ENCODE measurements around the gene PKP1. TPM values are rescaled to one million over a fixed set of nuclear protein-coding genes. Genes with fewer than 3 reads are reported as not detected.
A peak's percentile ranks its signal among the peaks of the same experiment; 100 is the strongest.
"Not testable (repeated sequence)": the region's sequence is repeated elsewhere in the genome, so short reads cannot be mapped to it uniquely, and the experiment has no call there.

Gene PKP1
- total RNA-seq, 4 donors from 2014 or later, result 0.11 to 0.94 (median 0.54) TPM; not detected in 1

GRCh38 chr1:201253411-201253810 is 29.9 kb upstream of the PKP1 start:
- TF ChIP-seq CTCF (IDR thresholded peaks at IDR 0.05), result no peak
- no peak for TF ChIP-seq POLR2A (IDR thresholded peaks at IDR 0.05)
- H3K36me3 ChIP-seq, result no peaks in the 10 kb centered on the region
- no peaks in the 10 kb centered on the region for H3K9me3 ChIP-seq
- H3K4me3 ChIP-seq (replicated peaks in 1 of 3), result no peak overlapping the region
- H3K4me1 ChIP-seq, result no peaks in the 10 kb centered on the region
- no peak overlapping the region for H3K27ac ChIP-seq
- 53 to 73% methylated on average over 9 to 10 of the region's 10 CpGs for WGBS, 2 donors
- H3K27me3 ChIP-seq, result no peaks in the 10 kb centered on the region
- intact Hi-C loops (cut with DNase I), result no loop called here
- no peak for DNase-seq

GRCh38 chr1:201253906-201254624 is 29.2 kb upstream of the PKP1 start:
- Histone ChIP-seq H3K27me3 (no peaks in the 10 kb centered on the region), H3K9me3 (no peaks in the 10 kb centered on the region), H3K4me1 (no peaks in the 10 kb centered on the region), H3K27ac (no peak overlapping the region), H3K4me3 (replicated peaks in 1 of 3) (no peak overlapping the region), H3K36me3 (no peaks in the 10 kb centered on the region)
- intact Hi-C loops (cut with DNase I), result loop anchor here (1.0 kb wide), 1 partner anchor 108 kb away; no protein-coding TSS in a partner anchor
- no peak for DNase-seq
- 83 to 85% methylated on average over 9 of the region's 9 CpGs for WGBS, 2 donors
- TF ChIP-seq POLR2A (IDR thresholded peaks at IDR 0.05) (no peak), CTCF (IDR thresholded peaks at IDR 0.05) (no peak)

- Histone ChIP-seq H3K4me1 (peaks cover 0 to 6% of the 10 kb centered on the region in 2 donors), H3K4me3 (replicated peaks in 1 of 3) (no peak overlapping the region), H3K9me3 (no peaks in the 10 kb centered on the region), H3K27me3 (no peaks in the 10 kb centered on the region), H3K27ac (no peak overlapping the region), H3K36me3 (no peaks in the 10 kb centered on the region)
- 45 to 47% methylated on average over 20 to 23 of the region's 24 CpGs for whole genome bisulfite sequencing, 2 donors
- DNase-seq, result peak; percentile 54 to 57
- TF ChIP-seq POLR2A (IDR thresholded peaks at IDR 0.05), result no peak
- peak; percentile 90 to 99 (median 96) for TF ChIP-seq CTCF (IDR thresholded peaks at IDR 0.05)
- intact Hi-C loops (cut with DNase I), result loop anchor here (1.0 kb wide), 1 partner anchor 107 kb away; no protein-coding TSS in a partner anchor
Measured at GRCh38 chr1:201254625-201255478, 28.5 kb upstream of the PKP1 start.

- 79 to 85% methylated on average over 14 to 16 of the region's 17 CpGs for WGBS, 2 donors
- no peaks in the 10 kb centered on the region for H3K9me3 ChIP-seq
- no peak overlapping the region for H3K4me3 ChIP-seq (replicated peaks in 1 of 3)
- H3K36me3 ChIP-seq, result no peaks in the 10 kb centered on the region
- H3K27me3 ChIP-seq, result no peaks in the 10 kb centered on the region
- no peak overlapping the region for H3K27ac ChIP-seq
- intact Hi-C loops (cut with DNase I), result no loop called here
- peaks cover 0 to 11% of the 10 kb centered on the region in 2 donors for H3K4me1 ChIP-seq
- no peak for DNase-seq
- no peak for TF ChIP-seq POLR2A (IDR thresholded peaks at IDR 0.05)
- no peak for TF ChIP-seq CTCF (IDR thresholded peaks at IDR 0.05)
Measured at GRCh38 chr1:201255479-201256362, 27.6 kb upstream of the PKP1 start.

GRCh38 chr1:201258132-201258531 is 25.2 kb upstream of the PKP1 start:
- H3K27ac ChIP-seq; DNase-seq; H3K27me3 ChIP-seq; intact Hi-C loops (cut with DNase I); H3K36me3 ChIP-seq; H3K4me3 ChIP-seq (replicated peaks in 1 of 3); H3K9me3 ChIP-seq: not testable (repeated sequence)
- peaks cover 0 to 11% of the 10 kb centered on the region in 2 donors for H3K4me1 ChIP-seq
